HS-27A (cell line): ENCODE results near the gene PTPN5.
"Not testable (repeated sequence)": the region's sequence is repeated elsewhere in the genome, so short reads cannot be mapped to it uniquely, and the experiment has no call there.

Experiments
- DNase-seq: peaks from one replicate; pipeline ENCODE4 v3.0.0-alpha.2; 2012; ENCODE audit warnings: low read depth, missing footprints

The PTPN5 gene

GRCh38 chr11:18791207-18791968, at the start of gene PTPN5:
Gene PTPN5 (minus strand): TSS chr11:18791798. CDS start chr11:18771958, 19,840 bp downstream.
- DNase-seq: no peak

- DNase-seq: no peak
These were observed 44.8 kb upstream of the PTPN5 start for GRCh38 chr11:18836417-18836816.

GRCh38 chr11:18834754-18835466, 43.3 kb upstream of the PTPN5 start:
- no peak for DNase-seq

DNA sequence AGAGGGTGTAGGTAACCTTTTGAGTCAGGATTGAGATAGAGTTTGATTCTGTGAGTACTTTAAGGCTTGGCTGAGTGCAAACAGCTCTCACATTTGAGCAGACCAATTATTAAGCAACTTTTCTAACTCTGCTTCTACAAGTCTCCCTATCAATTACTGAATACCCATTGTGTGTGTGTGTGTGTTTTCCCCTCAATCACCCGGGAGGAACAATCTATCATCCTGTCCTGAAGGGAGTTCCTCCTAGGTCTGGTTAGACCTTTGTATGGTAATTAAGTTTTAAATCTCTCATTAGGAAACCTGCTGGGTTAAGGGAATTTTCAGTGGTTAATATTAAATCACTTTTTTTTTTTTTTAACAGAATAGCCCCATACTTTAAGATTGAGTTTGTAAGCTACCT, 28.6 kb upstream of the PTPN5 start:
- DNase-seq: not testable (repeated sequence)

DNA sequence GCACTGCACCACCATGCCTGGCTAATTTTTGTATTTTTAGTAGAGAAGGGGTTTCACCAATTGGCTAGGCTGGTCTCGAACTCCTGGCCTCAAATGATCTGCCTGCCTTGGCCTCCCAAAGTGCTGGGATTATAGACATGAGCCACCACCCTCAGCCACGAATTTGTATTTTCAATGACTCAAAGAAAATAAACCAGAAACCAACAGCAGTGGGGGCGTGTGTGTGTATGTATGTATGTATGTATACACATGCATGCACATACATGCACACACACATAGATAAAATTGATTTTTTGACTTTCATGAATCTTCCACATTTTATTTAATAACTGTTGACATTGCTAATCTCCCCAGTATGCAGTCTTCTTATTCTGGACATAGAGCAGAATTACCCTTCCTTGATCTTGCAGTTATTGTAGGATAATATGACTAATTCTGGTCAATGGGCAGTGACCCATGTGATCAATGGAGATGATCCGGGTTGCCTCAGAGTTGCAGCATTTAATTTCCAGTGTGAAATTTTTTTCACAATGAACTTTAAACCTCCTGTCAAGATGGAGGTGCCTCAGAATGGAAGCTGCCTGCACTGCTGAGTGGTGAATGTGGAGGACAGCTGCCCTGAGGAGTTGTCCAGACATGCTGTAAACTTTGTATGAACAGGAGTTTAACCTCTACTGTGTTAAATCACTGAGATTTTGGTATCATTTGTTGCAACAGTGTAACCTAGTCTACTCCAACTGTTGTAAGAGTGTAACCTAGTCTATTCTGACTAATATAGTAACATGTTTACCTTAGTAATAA, 12.8 kb upstream of the PTPN5 start:
- DNase-seq: no peak

DNA sequence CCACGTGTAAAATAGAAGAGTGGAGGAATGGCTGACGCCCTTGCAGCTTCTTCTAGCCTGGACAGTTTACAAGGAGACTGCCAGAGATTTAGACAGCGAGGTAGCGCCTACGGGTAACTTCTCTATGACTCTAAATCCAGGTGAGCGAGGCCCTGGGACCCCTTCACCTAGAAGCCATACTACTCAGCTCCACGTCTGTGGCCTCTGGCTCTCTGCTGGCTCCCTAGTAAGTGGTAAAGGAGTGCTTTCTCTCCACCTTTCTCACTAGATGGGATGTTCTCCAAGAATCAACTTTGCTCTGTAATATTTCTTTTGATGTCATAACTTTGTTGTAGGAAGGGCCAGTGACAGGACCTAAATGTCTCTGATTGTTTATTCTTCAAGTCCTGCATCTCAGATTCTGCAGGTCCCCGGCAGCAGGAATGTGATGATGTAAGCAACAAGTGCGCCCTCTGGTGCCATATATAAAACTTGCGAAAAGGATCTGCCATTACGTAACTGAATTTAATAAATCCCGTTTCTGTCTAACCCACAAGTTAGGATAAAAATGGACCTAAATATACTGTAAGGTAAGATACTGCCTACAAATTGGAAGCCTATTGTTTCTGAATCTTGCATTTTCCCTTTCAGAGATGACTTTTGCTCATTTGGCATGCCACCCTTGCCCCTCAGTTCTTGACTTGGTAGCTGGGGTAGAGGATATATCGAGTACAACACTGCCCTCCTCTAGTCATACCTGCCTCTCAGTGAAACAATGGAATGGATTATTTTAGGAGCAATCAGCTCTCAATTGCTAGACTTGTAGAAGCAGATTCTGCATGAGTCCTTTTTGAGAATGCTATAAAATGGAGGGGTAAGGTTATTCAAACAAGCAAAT, 11.0 kb upstream of the PTPN5 start:
- DNase-seq: peak; percentile 30

GRCh38 chr11:18798799-18799469, 7.3 kb upstream of the PTPN5 start:
- DNase-seq: no peak

DNA sequence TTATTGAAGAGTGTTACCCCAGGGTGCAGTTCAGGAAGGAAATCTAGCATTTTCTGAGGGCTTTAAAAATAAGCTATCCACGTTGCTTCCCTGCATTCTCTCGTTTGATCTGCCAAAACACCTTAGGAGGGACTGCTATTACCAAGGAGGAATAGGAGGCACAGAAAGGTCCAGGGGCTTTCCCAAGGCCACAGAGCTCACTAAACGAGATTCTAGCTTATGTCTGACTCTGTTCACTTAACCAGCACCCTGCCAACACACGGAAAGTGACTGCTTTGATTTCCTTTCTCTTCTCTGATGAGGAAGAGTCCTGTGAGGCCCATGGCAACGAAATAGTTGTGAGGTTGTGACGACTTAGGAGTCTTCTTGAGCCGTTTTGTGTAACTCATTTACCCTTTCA, 3.4 kb upstream of the PTPN5 start:
- no peak for DNase-seq

DNA sequence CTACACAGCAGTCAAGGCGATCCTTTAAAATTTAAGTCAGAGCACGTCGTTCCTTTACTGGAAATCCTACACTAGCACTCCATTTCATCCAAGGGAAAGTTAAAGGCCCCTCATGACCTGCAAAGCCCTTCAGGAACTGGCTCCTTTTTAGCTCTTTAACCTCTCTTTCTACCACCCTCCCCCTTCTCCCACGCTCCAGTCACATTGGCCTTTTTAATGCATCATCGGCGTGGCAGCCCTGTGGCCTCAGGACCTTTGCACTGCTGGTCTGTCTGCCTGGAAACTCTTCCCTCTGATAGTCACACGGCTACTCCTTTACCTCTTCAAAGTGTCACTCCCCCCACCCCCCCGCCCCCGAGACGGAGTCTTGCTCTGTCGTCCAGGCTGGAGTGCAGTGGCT, 1.2 kb upstream of the PTPN5 start:
- DNase-seq: no peak

GRCh38 chr11:18791969-18792628, 501 bp upstream of the PTPN5 start:
- no peak for DNase-seq

- DNase-seq: no peak
These were observed 753 bp downstream of the PTPN5 start for GRCh38 chr11:18790883-18791206.

DNA sequence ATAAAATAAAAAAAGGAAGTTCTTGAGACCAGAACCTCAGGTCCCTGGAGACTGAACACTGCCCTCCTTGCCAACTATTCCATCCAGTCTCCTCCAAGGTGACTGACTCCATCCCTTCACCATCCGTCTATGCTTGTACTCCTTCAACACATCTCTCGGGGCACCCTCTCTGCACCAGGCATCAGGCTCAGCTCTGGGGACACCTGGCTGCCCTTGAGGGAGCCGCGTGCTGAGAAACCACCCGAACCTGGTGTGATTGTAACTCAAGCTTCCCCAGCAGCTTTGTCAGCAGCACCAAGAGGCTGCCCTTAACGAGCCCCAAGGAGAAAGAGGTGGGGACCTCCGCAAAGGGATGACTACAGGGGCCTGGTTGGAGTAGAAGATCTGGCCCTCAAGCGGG, 1.7 kb downstream of the PTPN5 start:
- DNase-seq: no peak

- no peak for DNase-seq
These were observed 6.2 kb downstream of the PTPN5 start for GRCh38 chr11:18785411-18785810.

- DNase-seq: no peak
These were observed 10.7 kb downstream of the PTPN5 start for GRCh38 chr11:18780896-18781295.

DNA sequence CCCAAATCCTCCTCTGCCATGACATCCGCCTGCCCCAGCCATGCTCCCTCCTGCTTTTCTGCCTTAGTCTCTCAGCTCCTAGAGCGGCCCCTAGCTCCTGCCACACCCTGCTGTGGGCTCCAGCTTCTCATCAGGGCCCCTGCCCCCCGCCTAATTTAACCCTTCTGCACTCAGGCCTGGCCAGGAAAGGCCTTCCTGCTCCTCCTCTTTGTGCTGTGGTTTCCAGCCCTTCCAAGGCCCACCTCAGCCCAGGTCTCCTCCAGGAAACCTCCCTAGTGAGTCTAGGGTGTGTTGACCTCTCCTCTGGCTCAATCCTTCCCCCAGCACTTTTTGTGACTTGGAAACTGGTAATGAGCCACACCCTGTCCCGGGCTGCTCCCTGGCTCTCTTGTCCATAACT, 11.3 kb downstream of the PTPN5 start:
- no peak for DNase-seq

- no peak for DNase-seq
These were observed 13.1 kb downstream of the PTPN5 start for GRCh38 chr11:18778468-18778867.

GRCh38 chr11:18776324-18776723, 15.3 kb downstream of the PTPN5 start:
- DNase-seq: no peak

DNA sequence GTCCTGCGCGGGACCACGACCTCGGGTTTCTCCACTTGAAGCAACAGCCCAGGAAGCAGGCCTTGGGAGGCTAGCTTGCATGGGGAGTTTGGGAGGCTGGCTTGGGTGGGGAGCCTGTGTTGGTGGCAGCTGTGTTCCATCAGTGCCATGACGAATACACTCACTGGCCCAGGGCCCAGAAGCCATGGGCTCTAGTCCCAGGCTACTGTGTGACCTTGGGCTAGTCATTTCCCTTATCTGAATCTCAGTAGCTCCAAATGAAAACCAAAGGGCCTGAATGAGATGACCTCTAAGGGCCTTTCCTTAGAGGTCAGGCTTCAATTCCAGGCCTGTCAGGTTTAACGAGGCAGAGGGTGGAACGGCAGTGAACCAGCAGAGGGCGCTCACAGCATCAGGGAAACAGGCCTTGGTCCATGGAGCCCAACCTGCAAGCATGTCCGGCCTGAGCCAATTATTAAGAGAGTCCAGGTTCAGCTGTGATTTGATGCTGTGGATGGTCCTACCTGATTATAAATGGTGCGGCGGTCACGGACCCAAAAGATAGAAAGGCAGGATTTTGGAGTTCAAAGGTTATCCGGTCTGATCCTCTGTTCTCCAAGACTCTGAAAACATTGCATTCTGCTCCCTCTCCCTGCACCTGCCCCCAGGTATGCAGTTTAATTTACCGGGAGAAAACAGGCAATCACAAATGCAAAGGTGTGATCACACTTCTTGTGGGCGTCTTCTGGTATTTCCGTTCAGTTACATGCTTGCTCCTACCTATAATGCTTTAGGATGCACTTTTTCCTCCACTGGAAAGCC, 15.9 kb downstream of the PTPN5 start:
- DNase-seq: peak; percentile 15

GRCh38 chr11:18774801-18775200, 16.8 kb downstream of the PTPN5 start:
- DNase-seq: no peak

DNA sequence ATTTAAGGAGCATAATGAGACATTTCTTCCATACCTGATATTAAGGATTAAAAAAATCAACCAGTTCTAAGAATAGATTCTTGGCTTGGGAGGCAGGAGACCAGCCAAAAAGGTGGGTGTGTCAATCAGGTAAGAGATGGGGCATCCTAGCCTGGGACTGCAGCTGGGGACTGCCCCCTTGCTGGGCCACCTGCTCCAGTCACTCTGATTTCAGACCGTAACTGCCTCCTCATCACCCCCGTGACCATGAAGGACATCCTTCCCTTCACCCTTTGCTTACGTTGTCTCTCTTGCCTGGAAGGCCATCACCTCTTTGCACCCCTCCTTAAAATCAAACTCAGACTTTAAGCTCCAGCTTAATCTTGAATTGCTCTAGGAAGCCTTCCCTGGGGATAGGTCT, 17.9 kb downstream of the PTPN5 start:
- DNase-seq: no peak
